Measurements from ENCODE around the gene CYLC2.

Gene CYLC2, protein sequence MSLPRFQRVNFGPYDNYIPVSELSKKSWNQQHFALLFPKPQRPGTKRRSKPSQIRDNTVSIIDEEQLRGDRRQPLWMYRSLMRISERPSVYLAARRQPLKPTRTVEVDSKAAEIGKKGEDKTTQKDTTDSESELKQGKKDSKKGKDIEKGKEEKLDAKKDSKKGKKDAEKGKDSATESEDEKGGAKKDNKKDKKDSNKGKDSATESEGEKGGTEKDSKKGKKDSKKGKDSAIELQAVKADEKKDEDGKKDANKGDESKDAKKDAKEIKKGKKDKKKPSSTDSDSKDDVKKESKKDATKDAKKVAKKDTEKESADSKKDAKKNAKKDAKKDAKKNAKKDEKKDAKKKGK

GRCh38 chr9:102995033-102995432 is at the start of gene CYLC2:
TSS of gene CYLC2 (plus strand) at chr9:102995333. CDS start at chr9:102995381, 48 bp downstream.
- no peak for DNase-seq (ENCODE audit: low spot score)

DNA sequence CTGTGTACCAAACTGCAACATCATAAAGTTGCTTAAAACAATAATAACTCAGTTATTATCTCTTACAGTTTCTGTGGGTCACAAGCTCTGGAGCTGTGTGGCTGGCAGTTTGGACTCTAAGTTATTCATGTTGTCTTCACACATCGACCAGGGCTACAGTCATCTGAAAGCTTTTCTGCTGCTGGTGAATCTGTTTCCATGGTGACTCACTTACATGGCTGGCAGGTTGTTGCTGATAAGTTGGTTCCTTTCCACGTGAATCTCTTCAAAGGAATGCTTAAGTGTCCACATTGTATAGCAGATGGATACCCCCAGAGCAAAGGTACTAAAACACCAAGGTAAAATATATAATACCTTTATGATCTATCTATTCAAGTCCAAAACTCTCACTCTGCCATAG is 44.8 kb upstream of the CYLC2 start:
- no peak for DNase-seq (ENCODE audit: low spot score)

GRCh38 chr9:102966999-102967398 is 28.1 kb upstream of the CYLC2 start:
- no peak for DNase-seq (ENCODE audit: low spot score)

DNA sequence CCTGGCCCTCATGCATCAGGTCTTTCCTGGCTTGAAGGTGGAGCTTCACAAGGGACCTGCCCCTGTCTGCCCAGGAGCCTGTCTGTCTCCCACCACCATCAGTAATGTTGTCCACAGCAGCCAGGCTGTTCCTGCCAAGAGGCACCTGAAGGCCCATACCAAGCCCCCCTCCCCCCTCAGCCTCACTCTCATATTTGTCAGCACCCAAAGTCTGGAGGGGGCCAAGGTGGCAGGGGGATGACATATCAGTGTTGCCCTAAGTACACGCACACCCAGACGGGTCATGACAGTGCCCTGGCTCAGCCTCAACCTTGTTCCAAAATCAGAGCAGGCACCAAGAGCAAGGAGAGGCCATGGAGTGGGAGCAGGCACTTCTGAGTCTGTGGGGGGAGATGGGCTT is 27.2 kb upstream of the CYLC2 start:
- DNase-seq (ENCODE audit: low spot score): no peak

- DNase-seq (ENCODE audit: low spot score): no peak
Measured at GRCh38 chr9:102972780-102973179, 22.4 kb upstream of the CYLC2 start.

GRCh38 chr9:102974530-102974929 is 20.6 kb upstream of the CYLC2 start:
- no peak for DNase-seq (ENCODE audit: low spot score)

- peak; percentile 14 for DNase-seq (ENCODE audit: low spot score)
Measured at GRCh38 chr9:102975251-102975650, 19.9 kb upstream of the CYLC2 start.

DNA sequence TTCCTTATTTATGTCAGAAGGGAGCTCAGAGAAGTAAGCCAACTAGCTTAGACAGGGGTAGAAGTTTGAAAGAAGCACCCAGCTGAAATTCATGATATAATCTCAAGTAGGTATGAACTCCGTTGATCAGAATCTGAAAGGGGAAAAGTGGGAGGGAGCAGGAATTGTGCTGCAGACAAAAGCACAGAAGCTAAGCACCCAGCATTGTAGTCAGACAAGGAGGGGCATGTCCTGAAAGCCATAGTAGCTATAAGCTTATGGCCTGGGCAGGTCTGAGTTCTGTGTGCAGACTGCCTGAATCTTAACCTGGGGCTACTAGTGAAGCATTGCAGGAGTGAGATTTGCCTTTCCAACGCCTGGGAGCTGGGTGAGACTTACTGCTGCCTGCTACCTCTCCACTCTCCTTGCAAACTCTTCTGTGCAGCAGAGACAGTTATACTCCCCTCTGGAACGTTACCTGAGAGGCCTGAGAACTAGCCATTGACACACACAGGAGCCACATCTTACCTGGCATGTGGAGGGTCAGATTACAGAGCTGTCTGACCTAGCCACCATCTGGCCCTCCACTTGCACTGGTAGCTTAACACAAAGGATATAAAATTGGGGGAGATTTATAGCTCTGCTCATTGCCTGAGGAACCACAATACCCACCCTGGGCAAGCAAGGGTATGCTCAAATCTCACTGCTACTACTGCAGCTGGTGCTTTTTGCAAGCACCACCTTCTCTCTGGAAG is 9.8 kb upstream of the CYLC2 start:
- no peak for DNase-seq (ENCODE audit: low spot score)

- DNase-seq (ENCODE audit: low spot score): no peak
Measured at GRCh38 chr9:102986425-102986824, 8.7 kb upstream of the CYLC2 start.

DNA sequence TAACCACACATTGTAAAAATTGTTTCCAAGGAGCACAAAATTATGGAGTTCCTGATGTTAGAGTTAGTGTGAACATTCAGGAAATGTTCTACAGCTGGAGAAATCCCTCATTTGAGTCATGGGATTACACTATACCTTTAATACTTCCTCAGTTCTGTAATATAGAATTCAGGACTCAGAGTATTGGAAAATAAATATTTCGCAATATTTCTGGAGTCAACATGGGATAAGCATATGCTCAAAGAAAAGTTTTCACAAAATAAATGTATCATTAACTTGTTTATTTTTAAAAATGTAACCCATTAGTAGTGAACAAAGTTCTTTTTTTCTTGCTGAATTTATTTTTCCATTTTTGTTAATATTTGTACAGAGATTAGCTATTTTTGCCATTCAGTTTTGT is 8.6 kb downstream of the CYLC2 start:
- no peak for DNase-seq (ENCODE audit: low spot score)

DNA sequence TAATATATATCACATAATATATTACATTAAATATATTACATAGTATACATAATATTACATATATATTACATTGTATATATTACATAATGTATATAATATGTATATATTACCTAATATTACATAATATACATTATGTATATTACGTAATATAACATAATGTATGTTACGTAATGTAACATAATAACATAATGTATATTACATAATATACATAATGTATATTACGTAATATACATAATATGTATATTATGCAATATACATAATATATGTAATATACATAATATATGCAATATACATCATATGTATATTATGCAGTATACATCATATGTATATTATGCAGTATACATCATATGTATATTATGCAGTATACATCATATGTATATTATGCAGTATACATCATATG is 19.1 kb downstream of the CYLC2 start:
- no peak for DNase-seq (ENCODE audit: low spot score)

GRCh38 chr9:103025796-103026195 is 30.7 kb downstream of the CYLC2 start:
- DNase-seq (ENCODE audit: low spot score): no peak

DNA sequence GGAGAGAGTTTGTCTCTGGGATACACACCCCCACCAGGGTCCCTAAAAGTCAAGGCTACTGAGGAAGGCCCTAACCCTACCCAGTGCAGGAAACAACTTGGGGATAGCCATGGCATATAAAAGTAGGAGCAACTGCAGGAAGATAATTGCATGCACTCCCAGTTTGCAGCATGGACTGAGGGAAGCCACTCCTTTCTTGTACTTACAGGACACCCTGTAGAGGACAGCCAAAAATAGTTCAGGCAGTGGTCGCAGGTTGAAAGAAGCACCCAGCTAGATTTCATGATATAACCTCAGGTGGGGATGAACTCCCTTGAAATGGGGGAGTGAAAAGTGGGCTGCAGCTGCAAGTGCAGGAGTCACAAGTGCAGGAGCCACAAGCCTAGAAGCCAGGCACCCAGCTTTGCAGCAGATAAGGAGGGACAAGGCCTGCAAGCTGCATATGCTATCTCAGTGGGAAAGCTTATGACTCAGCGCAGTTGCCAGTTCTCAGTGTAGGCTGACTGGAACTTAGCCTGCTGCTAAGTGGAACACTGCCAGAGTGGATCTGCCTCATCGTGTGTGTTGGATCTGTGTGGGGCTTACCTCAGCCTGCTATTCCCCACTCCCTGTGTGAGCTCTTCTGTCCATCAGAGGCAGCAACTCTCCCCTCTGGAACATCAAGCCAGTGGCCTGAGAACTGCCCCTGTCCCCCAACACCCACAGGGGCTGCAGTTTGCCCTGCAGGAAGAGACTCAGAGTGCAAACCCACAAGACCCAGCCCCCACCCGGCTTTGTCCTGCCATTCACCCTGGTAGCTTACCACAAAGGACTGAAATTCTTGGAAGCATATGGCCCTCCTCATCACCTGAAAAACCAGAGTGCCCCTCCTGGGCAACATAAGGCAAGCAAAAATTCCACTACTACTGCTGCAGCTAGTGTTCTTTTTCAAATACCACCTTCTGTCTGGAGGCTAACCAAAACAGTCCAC is 42.7 kb downstream of the CYLC2 start:
- no peak for DNase-seq (ENCODE audit: low spot score)

- no peak for DNase-seq (ENCODE audit: low spot score)
Measured at GRCh38 chr9:103041961-103042360, 46.8 kb downstream of the CYLC2 start.

All from iPS-NIHi11 (cell line).